ENCODE results near the gene SCGB1A1.
A peak's percentile ranks its signal among the peaks of the same experiment; 100 is the strongest.
"Not testable (repeated sequence)": the region's sequence is repeated elsewhere in the genome, so short reads cannot be mapped to it uniquely, and the experiment has no call there.

Gene SCGB1A1

GRCh38 chr11:62443390-62444235 is 24.8 kb downstream of the SCGB1A1 start:
- peaks cover 21% of the 10 kb centered on the region for H3K27me3 Mint-ChIP-seq (ENCODE audit: low read depth)
- H3K4me1 Mint-ChIP-seq (ENCODE audit: low read depth): peaks cover 3% of the 10 kb centered on the region
- no peak overlapping the region for H3K27ac Mint-ChIP-seq
- H3K9me3 Mint-ChIP-seq: no peaks in the 10 kb centered on the region
- H3K36me3 Mint-ChIP-seq (ENCODE audit: low read depth): peaks cover 2% of the 10 kb centered on the region
- peak overlapping the region; percentile 61 for H3K4me3 Mint-ChIP-seq

GRCh38 chr11:62444236-62444833 is 25.5 kb downstream of the SCGB1A1 start:
- Mint-ChIP-seq H3K4me3 (peak overlapping the region; percentile 61), H3K27me3 (ENCODE audit: low read depth) (peaks cover 21% of the 10 kb centered on the region), H3K4me1 (ENCODE audit: low read depth) (peaks cover 3% of the 10 kb centered on the region), H3K36me3 (ENCODE audit: low read depth) (peaks cover 2% of the 10 kb centered on the region), H3K27ac (no peak overlapping the region), H3K9me3 (no peaks in the 10 kb centered on the region)

GRCh38 chr11:62444835-62445234 is 26.0 kb downstream of the SCGB1A1 start:
- Mint-ChIP-seq H3K27ac (no peak overlapping the region), H3K9me3 (no peaks in the 10 kb centered on the region), H3K36me3 (ENCODE audit: low read depth) (peaks cover 2% of the 10 kb centered on the region), H3K27me3 (ENCODE audit: low read depth) (peaks cover 21% of the 10 kb centered on the region), H3K4me1 (ENCODE audit: low read depth) (peaks cover 3% of the 10 kb centered on the region), H3K4me3 (peak overlapping the region; percentile 61)

GRCh38 chr11:62445314-62445740 is 26.5 kb downstream of the SCGB1A1 start:
- Mint-ChIP-seq H3K27me3 (ENCODE audit: low read depth) (peaks cover 21% of the 10 kb centered on the region), H3K4me1 (ENCODE audit: low read depth) (peaks cover 3% of the 10 kb centered on the region), H3K4me3 (no peak overlapping the region), H3K36me3 (ENCODE audit: low read depth) (peaks cover 2% of the 10 kb centered on the region), H3K9me3 (no peaks in the 10 kb centered on the region), H3K27ac (no peak overlapping the region)

- H3K4me3 Mint-ChIP-seq: no peak overlapping the region
- peaks cover 2% of the 10 kb centered on the region for H3K36me3 Mint-ChIP-seq (ENCODE audit: low read depth)
- H3K27me3 Mint-ChIP-seq (ENCODE audit: low read depth): peaks cover 21% of the 10 kb centered on the region
- H3K4me1 Mint-ChIP-seq (ENCODE audit: low read depth): peaks cover 3% of the 10 kb centered on the region
- no peak overlapping the region for H3K27ac Mint-ChIP-seq
- no peaks in the 10 kb centered on the region for H3K9me3 Mint-ChIP-seq
Measured at GRCh38 chr11:62446091-62446490, 27.3 kb downstream of the SCGB1A1 start.

GRCh38 chr11:62449451-62449851 is 30.6 kb downstream of the SCGB1A1 start:
- Mint-ChIP-seq H3K27ac (no peak overlapping the region), H3K36me3 (ENCODE audit: low read depth) (no peaks in the 10 kb centered on the region), H3K4me3 (no peak overlapping the region), H3K4me1 (ENCODE audit: low read depth) (peaks cover 3% of the 10 kb centered on the region), H3K9me3 (no peaks in the 10 kb centered on the region), H3K27me3 (ENCODE audit: low read depth) (peaks cover 21% of the 10 kb centered on the region)

GRCh38 chr11:62449912-62450311 is 31.1 kb downstream of the SCGB1A1 start:
- not testable (repeated sequence) for H3K4me1 Mint-ChIP-seq (ENCODE audit: low read depth); H3K36me3 Mint-ChIP-seq (ENCODE audit: low read depth); H3K27ac Mint-ChIP-seq; H3K9me3 Mint-ChIP-seq; H3K4me3 Mint-ChIP-seq
- H3K27me3 Mint-ChIP-seq (ENCODE audit: low read depth): peaks cover 21% of the 10 kb centered on the region

- H3K36me3 Mint-ChIP-seq (ENCODE audit: low read depth): no peaks in the 10 kb centered on the region
- no peak overlapping the region for H3K27ac Mint-ChIP-seq
- H3K27me3 Mint-ChIP-seq (ENCODE audit: low read depth): peaks cover 21% of the 10 kb centered on the region
- H3K4me3 Mint-ChIP-seq: no peak overlapping the region
- no peaks in the 10 kb centered on the region for H3K9me3 Mint-ChIP-seq
- no peaks in the 10 kb centered on the region for H3K4me1 Mint-ChIP-seq (ENCODE audit: low read depth)
Measured at GRCh38 chr11:62450543-62451240, 31.9 kb downstream of the SCGB1A1 start.

- H3K9me3 Mint-ChIP-seq: no peaks in the 10 kb centered on the region
- no peak overlapping the region for H3K4me3 Mint-ChIP-seq
- peaks cover 18% of the 10 kb centered on the region for H3K27me3 Mint-ChIP-seq (ENCODE audit: low read depth)
- no peaks in the 10 kb centered on the region for H3K4me1 Mint-ChIP-seq (ENCODE audit: low read depth)
- no peak overlapping the region for H3K27ac Mint-ChIP-seq
- no peaks in the 10 kb centered on the region for H3K36me3 Mint-ChIP-seq (ENCODE audit: low read depth)
Measured at GRCh38 chr11:62451241-62451621, 32.4 kb downstream of the SCGB1A1 start.

GRCh38 chr11:62452261-62452660 is 33.4 kb downstream of the SCGB1A1 start:
- Mint-ChIP-seq H3K27me3 (ENCODE audit: low read depth) (peaks cover 10% of the 10 kb centered on the region), H3K4me1 (ENCODE audit: low read depth) (no peaks in the 10 kb centered on the region), H3K36me3 (ENCODE audit: low read depth) (no peaks in the 10 kb centered on the region), H3K27ac (no peak overlapping the region), H3K4me3 (no peak overlapping the region), H3K9me3 (no peaks in the 10 kb centered on the region)

GRCh38 chr11:62452839-62453468 is 34.1 kb downstream of the SCGB1A1 start:
- H3K4me3 Mint-ChIP-seq: no peak overlapping the region
- H3K4me1 Mint-ChIP-seq (ENCODE audit: low read depth): no peaks in the 10 kb centered on the region
- H3K27ac Mint-ChIP-seq: no peak overlapping the region
- H3K9me3 Mint-ChIP-seq: no peaks in the 10 kb centered on the region
- H3K27me3 Mint-ChIP-seq (ENCODE audit: low read depth): peaks cover 5% of the 10 kb centered on the region
- no peaks in the 10 kb centered on the region for H3K36me3 Mint-ChIP-seq (ENCODE audit: low read depth)

- Mint-ChIP-seq H3K36me3 (ENCODE audit: low read depth) (no peaks in the 10 kb centered on the region), H3K27ac (no peak overlapping the region), H3K4me1 (ENCODE audit: low read depth) (no peaks in the 10 kb centered on the region), H3K9me3 (no peaks in the 10 kb centered on the region), H3K4me3 (no peak overlapping the region), H3K27me3 (ENCODE audit: low read depth) (no peaks in the 10 kb centered on the region)
Measured at GRCh38 chr11:62456630-62457029, 37.8 kb downstream of the SCGB1A1 start.

GRCh38 chr11:62457478-62457877 is 38.6 kb downstream of the SCGB1A1 start:
- Mint-ChIP-seq H3K4me3 (no peak overlapping the region), H3K36me3 (ENCODE audit: low read depth) (no peaks in the 10 kb centered on the region), H3K4me1 (ENCODE audit: low read depth) (no peaks in the 10 kb centered on the region), H3K27me3 (ENCODE audit: low read depth) (no peaks in the 10 kb centered on the region), H3K27ac (no peak overlapping the region), H3K9me3 (no peaks in the 10 kb centered on the region)

GRCh38 chr11:62458212-62459002 is 39.6 kb downstream of the SCGB1A1 start:
- peaks cover 2% of the 10 kb centered on the region for H3K4me1 Mint-ChIP-seq (ENCODE audit: low read depth)
- no peak overlapping the region for H3K27ac Mint-ChIP-seq
- no peaks in the 10 kb centered on the region for H3K36me3 Mint-ChIP-seq (ENCODE audit: low read depth)
- H3K9me3 Mint-ChIP-seq: no peaks in the 10 kb centered on the region
- H3K27me3 Mint-ChIP-seq (ENCODE audit: low read depth): no peaks in the 10 kb centered on the region
- no peak overlapping the region for H3K4me3 Mint-ChIP-seq

Data from T-helper 1 cell treated with Interleukin-12 subunit alpha and Interleukin-12 subunit beta and Interleukin-4 antibody, amounts not matched to agents 30 μg/mL and 1 μg/mL, for 36 hours (primary cell).